ENCODE data around the gene LRRC38.

Gene LRRC38

DNA sequence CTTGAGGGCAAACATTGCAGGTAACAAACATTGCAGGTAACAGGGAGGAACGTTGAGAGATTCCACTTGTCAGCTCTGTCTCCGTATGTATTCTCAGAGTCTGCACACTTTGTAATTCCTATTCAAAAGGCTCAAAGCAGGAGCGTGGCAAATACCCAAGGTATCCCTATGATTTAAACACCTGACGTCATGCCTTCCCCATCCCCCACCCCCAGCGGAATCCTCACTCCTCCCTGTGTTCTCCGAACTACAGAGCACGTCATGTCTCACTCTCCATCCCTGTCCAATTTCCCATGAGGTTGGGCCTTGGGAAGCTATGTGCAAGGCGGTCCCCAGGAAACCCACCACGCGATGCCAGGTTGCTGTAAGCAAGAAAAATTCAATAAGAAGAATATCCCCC is 2.8 kb upstream of the LRRC38 start:
- no peak for DNase-seq

DNA sequence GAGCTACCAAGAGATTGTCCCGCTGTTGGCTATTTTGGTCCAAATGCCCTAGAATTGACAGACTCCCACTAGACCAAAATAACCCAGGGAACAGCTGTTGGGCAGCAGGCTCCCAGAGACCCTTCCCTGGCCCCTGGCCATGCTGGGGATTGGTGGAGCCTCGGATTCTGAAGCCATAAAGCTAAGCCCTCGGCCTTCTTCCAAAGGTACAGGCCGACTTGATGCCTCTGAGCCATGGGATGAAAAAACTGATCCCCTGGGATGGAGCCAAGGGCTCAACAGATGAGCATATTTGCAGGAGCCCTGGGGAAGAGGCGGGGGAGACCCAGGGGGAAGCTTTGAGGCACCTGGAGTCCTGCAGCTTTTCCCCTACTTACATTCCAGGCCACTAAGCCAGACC is 1.0 kb upstream of the LRRC38 start:
- DNase-seq, result no peak

DNA sequence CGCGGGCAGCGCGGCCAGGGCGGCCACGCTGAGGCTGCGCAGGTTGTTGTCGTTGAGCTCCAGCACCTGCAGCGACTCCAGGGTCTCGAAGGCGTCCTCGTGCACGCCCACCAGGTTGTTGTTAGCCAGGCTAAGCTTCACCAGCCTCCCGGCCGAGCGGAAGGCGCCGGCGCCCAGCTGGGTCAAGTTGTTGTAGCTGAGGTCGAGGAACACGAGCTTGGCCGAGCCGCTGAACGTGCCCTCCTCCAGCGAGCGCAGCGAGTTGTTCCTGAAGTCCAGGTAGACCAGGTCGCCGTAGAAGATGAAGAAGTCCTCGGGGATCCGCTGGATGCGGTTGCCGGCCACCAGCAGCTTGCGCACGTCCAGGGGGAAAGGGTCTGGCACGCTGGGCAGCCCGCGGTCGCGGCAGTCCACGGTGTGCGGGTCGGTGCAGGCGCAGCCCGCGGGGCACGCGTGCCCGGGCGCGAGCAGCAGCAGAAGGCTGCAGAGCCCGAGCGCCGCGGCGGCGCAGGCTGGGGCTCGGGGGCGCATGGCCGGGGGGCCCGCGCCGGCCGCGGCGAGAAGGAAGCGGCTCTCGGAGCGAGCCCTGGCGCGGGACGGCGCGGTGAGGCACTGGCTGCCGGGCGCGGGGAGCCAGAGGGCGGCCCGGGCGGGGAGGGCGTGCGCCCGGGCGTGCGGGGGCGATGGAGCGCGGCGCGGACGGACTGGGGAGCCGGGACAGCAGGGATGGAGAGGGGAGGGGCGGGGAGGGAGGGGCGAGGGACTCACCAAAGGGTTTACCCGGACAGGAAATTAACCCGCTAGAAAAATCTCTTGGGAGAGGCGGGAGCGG is 524 bp downstream of the LRRC38 start:
- no peak for DNase-seq

DNA sequence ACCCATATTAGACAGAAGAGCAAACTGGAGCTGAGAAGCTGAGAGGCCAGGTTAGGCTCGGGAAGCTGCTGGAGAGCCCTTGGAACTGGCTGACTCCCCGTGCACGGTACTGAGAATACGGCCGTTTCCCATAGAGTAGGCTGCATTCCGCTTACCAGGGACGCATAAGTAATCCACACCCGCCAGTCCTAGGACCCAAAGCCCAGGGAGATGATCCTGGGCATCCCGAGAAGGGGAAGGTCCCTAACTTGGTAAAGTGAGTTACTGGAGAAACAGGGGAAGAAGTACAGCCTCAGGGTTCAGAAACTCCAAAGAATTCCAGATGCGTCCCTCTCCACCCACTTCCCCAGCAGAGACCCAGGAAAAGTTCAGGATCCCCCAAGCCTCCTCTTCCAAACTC is 1.3 kb downstream of the LRRC38 start:
- no peak for DNase-seq

DNA sequence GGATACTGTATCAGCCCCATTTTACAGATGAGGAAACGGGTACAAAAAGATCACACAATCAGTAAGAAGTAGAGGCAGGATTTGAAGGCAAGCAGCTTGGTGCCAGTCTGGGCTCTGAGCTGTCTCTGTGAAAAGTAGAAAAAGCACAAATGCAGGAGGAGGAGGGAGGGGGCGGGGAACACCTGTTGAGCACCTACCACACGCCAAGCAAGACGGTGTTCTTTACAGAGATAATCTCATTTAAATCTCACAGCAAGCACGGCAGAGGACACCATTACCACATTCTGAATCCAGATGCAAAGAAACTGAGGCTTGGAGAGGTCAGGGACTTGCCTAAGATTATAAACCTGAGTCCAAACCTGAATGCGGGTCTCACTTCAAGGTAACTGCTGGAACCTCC is 3.3 kb downstream of the LRRC38 start:
- no peak for DNase-seq

DNA sequence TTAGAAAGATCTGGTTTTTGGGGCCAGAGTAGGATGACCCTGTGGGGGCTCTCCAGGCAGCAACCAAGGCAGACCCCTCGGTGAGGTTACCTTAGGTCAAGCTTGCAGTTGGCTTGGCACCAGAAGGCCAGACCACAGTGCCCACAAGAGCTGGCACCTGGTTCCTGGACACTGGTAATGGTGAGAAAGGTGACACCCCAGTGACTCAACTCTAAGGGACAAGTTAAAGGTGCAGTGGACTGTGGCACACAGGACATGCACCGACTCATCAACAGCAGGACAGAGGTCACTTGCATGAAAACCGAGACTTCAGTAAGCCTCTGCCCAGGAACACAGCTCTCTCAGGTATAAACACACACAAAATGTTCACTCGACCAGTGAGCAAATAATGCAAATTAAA is 6.7 kb downstream of the LRRC38 start:
- no peak for DNase-seq

DNA sequence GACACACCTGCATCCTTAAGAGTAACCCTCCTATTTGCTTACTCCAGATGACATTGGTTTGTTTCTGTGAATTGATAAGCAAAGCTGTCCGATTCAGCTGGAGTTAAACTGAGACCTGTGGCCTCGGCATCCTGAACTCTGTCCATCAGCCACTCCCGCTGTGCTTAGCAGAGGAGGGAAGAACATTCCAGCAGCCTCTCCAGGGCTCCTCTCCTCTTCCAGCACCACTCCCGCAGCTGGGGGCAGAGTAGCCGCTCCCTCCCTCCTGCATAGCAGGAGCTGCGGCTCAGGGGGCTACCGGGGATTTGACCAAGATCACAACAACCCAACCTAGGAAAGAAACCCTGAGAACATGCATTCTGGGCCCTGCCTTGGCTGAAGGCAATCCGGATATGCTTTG is 8.8 kb downstream of the LRRC38 start:
- DNase-seq, result no peak

DNA sequence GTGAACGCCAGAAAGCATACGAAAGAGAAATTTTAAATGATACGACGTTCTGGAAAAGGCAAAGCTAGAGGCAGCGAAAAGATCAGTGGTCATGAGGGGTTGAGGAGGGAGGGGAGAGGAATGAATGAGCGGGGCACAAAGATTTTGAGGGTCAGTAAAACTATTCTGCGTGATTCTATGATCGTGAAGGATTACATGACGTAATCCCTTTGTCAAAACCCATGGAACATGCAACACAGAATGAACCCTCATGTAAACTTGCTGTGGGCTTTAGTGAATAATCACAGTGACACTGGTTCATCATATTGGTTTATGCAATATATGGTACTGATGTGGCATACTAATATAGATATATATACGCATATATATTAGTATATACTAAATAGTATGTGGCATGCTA is 13.0 kb downstream of the LRRC38 start:
- no peak for DNase-seq

DNA sequence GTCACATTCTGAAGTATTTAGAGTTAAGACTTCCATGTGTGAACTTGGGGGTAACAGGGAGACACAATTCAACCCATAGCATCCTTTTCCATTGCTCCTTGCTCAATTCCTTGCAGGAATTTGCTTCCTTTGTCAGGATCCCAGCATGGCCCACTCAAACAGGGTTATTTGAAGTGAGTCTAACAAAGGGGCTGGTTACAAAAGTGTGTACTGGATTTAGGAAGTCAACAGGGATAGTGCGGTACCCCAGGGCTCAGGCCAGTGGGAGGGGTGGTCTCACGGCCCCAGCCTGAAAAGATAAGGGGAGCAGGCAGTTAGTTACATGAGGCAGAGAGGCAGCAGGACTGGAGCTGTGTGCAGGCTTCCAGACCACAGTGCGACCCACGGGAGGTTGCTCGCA is 14.4 kb downstream of the LRRC38 start:
- DNase-seq, result no peak

DNA sequence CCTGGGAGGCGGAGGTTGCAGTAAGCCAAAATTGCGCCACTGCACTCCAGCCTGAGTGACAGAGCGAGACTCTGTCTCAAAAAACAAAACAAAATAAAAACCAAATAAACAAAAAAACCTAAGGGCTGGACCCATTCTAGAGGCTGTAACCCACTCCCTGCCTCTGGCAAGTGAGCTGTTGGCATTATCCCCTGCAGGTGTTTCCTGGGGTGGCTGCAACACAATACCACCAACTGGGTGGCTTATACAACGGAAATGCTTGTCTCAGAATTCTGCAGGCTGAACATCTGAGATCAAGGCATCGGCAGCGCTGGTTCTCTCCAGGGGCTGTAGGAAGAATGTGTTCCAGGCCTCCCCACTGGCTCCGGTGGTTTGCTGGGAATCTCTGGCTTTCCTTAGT is 15.2 kb downstream of the LRRC38 start:
- DNase-seq, result no peak

DNA sequence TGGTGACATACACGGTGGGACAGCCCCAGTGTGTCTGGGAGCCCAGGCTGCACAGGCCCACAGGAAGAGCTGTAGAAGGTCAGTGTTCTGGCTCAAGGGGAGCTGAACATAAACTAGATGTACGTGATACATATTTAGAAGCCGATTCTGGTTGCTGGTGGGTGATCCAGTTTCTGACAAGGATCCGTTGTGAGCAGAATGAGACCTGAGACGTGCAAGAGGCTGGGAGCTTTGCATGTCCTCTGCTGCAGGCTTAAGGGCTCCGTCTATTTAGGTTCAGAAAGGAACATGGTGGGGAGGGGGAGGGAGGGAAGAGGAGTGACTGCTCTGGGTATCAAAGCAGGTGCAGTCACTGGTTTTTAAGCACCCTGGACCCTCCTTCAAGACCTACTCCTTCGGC is 18.6 kb downstream of the LRRC38 start:
- no peak for DNase-seq

DNA sequence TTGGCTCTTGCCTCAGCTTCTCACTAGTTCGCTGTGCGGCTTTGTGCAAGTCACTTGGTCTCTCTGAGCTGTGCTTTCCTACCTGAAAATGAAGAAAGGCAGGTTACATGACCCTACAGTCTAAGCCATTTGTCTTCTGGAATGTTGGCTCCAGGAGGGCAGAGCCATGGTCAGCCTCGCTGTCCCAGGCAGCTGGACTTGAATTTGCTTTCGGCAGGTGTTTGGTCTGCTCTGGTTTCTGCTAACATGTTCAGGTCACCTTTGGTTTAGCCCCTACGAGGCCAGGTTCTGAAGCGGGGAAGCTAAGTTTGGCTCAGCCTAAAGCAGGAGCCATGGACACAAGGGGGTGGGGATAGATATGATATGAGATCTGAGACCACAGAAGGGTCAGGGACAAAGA is 19.1 kb downstream of the LRRC38 start:
- no peak for DNase-seq

DNA sequence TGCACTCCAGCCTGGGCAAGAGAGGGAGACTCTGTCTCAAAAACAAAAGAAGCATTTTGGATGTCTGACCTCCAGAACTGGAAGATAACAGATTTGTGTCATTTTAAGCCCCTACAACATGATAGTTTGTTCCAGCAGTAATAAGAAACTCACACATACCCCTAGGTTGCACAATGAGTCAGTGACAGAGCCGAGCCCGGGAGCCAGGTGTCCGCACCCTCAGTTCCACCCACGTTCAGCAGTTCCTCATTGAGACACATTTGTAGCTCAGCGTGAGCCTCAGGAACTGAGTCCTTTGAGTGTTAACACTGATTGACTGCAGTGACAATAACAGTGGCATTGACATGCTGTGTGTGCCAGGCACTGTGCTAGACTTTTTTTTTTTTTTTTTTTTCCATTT is 19.8 kb downstream of the LRRC38 start:
- no peak for DNase-seq

DNA sequence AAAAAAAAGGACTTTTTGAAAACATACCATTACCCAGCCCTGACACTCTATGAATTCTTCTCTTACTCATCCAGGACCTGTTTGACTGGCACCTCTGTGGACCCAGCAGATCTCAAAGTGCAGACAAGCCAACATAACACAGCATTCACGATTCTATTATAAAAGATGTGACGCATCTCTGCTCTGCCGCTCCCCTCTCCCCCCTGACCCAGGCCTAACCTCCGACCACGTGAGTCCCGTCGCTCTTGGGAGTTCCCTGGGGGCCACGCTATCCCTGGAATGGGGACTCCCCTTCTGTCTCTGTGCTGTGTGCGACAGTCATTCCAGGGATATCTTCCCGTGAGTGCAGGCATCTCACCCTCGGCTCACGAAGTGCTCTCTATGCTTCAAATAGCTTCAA is 21.1 kb downstream of the LRRC38 start:
- DNase-seq, result no peak

DNA sequence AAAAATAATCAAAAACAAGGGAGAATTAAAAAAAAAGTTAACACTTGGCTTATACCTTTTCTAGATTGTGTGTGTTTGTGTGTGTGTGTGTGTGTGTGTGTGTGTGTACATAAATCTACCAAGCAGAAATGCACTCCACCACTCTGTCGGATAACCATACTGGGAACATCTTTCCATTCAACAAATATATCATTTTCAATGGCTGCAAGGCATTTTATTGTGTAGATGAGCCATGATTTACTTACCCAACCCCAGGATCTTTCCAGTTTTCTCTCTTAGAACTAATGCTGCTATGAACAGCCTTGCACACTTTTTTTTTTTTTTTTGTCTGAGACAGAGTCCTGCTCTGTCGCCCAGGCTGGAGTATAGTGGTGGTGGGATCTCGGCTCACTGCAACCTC is 25.8 kb downstream of the LRRC38 start:
- DNase-seq, result no peak

DNA sequence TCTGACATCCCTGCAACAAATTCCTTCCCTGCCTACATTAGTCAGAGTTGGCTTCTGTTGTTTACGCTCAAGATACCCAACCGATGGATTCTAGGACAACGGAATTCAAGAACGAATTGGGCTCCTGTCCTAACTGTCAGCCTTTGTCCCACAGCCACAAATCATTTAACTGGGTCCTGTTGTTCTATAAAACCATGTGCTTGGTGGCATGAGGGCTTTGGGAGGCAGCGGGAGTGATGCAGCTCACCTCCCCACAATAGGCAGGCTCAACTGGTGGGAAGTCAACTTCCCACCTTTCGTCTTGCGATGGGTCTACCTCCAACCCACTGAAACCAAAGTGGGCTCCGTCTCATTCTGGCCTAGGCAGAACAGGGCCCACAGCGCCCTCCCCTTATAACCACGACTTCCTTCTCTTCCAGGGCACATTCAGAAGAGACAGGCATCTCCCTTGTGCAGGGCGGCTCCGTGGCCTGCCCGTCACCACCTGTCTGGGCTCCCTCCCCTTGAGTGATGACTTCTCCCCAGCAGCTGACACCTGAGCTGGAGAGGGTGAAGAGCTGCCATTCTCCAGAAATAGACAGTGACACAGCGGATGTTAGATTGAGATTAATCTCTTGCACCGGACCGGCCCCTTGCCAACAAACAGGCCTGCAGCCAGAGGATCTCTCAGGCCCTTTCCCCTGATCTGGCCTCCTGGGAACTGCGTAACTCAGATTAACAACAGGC is 26.5 kb downstream of the LRRC38 start:
- DNase-seq, result no peak

DNA sequence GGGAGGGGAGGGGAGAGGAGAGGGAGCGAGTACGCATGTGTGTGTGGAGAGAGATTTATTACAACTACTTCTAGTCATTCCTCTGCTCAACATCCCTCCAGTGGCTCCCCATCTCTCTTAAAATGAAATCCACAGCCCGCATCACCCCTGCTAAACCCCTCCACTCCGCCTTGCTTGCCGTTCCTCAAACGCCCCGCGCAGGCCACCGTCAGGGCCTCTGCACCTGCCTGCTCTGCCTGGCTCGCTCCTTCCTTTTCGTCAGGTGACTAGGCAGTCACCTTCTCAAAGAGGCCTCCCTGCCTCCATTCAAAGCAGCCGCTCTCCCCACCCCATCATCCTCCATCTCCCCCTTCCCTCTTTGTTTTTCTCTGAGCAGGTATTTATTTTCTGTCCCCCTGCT is 29.9 kb downstream of the LRRC38 start:
- DNase-seq, result no peak

DNA sequence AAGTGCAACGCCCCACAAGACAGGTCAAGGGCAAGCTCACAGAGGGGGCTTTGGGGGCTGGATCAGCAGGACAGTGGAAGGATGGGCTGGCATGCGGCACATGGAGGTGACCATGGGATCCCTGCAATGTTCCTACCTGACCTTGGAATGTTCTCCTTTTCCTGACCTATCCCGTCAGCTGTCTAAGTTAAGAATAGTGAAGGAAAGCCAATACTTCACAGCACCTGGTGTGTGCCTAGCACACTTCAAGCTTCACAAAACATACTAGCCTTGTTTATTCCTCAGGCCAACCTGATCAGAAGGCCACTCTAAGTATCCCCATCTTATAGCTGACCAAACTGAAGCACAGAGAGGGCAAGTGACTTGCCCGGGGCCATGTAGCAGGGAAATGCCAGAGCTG is 31.2 kb downstream of the LRRC38 start:
- no peak for DNase-seq

DNA sequence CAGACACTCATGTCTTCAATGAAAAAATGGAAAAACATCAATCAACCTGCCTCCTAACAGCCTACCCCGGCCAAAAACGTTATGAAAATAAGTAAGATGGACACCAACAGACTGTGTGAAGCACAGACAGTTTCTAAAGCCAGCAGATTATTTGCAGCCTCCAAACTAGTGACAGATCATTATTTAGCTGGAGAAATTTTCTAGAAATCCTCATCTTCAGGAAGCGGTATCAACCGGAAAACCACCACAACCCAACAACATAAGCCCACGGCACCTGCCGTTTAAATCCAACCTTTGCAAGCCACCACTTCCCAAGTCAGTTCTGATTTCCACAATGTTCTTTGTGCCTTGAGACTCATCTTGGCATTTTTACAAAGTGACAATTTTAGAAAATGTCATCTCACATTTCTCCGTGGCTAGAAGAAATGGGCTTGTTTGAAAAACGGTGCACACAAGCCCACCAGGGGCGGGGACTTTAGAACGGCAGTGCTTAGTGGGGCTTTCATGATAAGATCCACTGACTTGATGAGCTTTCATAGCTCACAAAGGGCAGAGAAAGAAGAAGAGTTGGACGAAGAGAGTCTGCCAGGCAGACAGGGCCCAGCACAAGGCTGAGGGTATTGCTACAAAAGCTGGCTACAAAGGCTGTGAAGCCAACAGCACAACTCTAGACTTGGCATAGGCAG is 34.5 kb downstream of the LRRC38 start:
- DNase-seq, result no peak

DNA sequence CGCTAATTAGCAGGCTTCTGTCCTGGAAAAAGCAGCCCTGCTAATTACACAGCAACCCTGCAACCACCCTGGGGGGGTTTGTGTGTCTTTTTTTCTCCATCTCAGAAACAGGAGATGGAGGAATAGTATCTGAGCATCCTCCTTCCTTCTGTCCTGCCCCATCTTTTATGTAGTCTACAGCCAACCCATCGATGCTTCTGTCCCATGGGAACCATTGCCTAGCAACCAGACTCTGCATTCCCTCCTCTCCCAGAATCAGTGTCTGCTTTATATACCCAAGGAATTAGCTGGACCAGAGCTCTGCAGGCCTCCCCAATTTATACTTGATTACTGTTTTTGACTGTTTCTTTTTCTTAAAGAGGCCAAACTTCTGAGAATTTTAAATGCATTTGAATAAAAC is 35.1 kb downstream of the LRRC38 start:
- no peak for DNase-seq

DNA sequence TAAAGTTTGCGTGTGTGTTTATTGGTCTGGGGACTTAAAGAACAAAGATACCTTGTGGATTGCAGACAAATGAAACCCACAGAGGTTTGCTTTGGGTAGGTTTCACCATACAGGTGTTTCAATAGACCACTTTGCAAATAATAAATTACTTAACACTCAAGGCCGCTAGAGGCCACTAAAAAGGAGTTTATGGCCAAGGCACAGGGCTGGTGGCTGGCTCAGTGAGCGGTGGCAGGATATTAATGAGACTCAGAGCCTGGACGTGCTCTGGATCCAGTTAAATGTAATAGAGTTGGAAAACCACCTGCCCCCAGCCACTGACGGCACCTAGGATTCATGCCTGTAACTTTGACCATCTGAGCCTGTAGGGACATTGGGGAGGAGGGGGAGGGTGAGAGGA is 44.5 kb downstream of the LRRC38 start:
- DNase-seq, result no peak

DNA sequence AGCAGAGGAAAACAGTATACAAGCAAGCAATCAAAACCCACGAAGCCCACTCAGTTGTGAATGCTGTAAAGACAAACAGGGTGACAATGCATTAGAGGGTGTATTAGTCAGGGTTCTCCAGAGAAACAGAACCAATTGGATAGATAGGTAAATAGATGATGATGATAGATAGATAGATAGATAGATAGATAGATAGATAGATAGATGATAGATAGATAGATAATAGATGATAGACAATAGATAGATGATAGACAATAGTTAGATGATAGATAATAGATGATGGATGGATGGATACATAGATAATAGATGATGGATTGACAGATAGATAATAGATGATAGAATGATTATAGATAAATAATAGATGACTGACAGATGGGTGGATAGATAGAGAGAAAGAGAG is 48.3 kb downstream of the LRRC38 start:
- no peak for DNase-seq

DNA sequence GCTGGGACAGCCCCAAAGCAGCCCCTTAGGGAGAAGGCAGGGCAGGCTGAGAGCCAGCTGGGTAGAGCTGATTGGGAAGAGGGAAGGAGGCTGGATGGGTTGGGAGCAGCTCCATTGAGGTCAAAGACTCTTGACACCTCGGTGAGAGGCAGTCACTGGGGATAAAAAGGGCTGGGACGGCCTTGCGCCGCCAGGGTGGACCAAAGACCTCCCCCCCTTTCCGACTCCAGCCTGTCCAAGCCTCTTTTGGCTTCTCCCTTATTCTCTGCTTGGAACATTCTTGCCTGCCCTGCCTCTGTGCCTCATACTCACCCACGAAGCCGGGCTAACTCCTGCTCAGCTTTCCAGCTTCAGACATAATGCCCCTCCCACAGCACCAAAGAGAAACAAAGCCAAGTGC is 51.1 kb downstream of the LRRC38 start:
- no peak for DNase-seq

DNA sequence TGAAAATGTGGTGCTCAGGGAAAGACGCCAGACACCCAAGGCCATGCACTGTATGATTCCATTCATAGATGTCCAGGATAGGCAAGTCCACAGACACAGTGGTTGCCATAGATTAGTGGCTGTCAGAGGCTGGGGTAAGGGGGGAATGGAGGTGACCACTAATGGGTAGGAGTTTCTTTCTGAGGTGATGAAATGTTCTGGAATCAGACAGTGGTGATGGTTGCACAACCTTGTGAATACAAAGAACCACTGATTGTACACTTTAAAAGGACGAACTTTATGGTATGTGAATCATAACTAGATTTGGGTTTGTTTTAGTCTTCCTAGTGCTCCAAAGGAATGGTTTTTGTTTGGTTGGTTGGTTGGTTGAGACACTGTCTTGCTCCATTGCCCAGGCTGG is 51.8 kb downstream of the LRRC38 start:
- DNase-seq, result no peak

All from activated naive CD4-positive, alpha-beta T cell treated with anti-CD3 and anti-CD28 coated beads, Interleukin-2, amount 50 U/mL, for 16 hours (primary cell).